B cell (primary cell): ENCODE measurements around the gene DGCR2.

Source experiments
- EZH2 ChIP-seq: IDR thresholded peaks from 2 replicates; pipeline ENCODE4 v1.6.1; 2012; ENCODE audit warnings: borderline replicate concordance, low read depth, mild to moderate bottlenecking, moderate library complexity, low read length; ENCODE audit not compliant: insufficient read depth, poor library complexity, severe bottlenecking
- TF ChIP-seq, protein P1 (sequence below): fragments of 200-600 bp; IDR thresholded peaks from one replicate; pipeline ENCODE4 v1.8.0; 2022; ENCODE audit warnings: antibody characterized with exemption, mild to moderate bottlenecking

DNA sequence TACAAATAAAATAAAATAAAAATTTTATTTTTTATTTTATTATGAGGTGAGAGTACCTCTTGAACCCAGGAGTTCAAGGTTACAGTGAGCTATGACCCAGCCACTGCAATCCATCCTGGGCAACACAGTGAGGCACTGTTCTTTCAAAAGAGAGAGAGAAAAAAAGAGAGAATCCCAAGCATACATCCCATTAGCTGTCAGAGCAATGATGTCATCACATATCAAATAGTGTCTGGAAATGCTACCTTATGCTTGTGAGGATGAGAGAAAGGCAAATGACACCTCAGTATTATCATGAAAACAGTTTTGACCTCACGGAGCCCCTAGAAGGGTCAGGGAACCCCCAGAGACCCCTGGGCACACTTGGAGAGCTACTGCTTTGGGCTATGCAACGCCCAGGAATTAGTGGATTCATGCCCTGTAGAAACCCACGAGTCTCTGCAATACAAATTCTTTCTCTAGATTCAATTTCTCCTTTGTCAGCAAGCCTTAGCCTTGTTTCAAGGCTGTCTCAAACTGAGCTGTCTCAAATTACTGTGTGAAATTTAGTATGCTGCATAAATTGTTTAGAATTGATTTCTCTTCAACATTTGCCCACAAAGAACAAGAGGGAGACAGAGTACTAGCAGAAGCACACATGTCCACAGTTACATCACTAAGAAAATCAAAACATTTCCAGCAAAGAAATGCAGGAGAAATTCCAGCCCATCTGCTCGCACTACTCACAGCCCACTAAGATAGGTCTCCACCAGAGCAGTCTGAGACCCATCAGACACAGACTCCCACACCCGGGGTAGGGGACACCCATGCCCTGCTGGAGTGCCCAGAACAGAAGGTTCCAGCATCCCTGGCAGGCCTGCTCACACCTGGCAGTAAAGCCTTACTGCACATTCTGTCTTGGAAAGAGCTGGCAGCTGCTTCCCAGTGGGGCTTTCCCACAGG, 18.1 kb downstream of the DGCR2 start:
- TF ChIP-seq, protein P1, sequence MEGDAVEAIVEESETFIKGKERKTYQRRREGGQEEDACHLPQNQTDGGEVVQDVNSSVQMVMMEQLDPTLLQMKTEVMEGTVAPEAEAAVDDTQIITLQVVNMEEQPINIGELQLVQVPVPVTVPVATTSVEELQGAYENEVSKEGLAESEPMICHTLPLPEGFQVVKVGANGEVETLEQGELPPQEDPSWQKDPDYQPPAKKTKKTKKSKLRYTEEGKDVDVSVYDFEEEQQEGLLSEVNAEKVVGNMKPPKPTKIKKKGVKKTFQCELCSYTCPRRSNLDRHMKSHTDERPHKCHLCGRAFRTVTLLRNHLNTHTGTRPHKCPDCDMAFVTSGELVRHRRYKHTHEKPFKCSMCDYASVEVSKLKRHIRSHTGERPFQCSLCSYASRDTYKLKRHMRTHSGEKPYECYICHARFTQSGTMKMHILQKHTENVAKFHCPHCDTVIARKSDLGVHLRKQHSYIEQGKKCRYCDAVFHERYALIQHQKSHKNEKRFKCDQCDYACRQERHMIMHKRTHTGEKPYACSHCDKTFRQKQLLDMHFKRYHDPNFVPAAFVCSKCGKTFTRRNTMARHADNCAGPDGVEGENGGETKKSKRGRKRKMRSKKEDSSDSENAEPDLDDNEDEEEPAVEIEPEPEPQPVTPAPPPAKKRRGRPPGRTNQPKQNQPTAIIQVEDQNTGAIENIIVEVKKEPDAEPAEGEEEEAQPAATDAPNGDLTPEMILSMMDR: no peak
- no peak for TF ChIP-seq EZH2
